GM23248 (cell line): ENCODE results near the gene MACF1. TPM values are rescaled to one million over a fixed set of nuclear protein-coding genes. Genes with fewer than 3 reads are reported as not detected.

Experiments
- DNase-seq: peaks from one replicate; pipeline ENCODE4 v3.0.0-alpha.2; 2015
- H2AFZ ChIP-seq: fragments of 200-600 bp; sonication (generic); 2 replicates; pipeline ENCODE4 v1.6.1; 2016; ENCODE audit warnings: antibody characterized with exemption
- H3F3A ChIP-seq: fragments of 200-600 bp; sonication (generic); 2 replicates; pipeline ENCODE4 v1.6.1; 2016; ENCODE audit warnings: mild to moderate bottlenecking, antibody characterized with exemption, mixed run types; ENCODE audit not compliant: insufficient read depth
- H3K27ac ChIP-seq: fragments of 200-600 bp; sonication (generic); 2 replicates; pipeline ENCODE4 v1.5.1; 2016; ENCODE audit warnings: mild to moderate bottlenecking
- H3K27me3 ChIP-seq: fragments of 200-600 bp; sonication (generic); replicated peaks from 2 replicates; pipeline ENCODE4 v1.6.1; 2016; ENCODE audit warnings: mild to moderate bottlenecking; ENCODE audit not compliant: insufficient read depth
- H3K36me3 ChIP-seq: fragments of 200-600 bp; sonication (generic); 2 replicates; pipeline ENCODE4 v1.6.1; 2016; ENCODE audit warnings: low read depth, mild to moderate bottlenecking
- H3K4me1 ChIP-seq: fragments of 200-600 bp; sonication (generic); 2 replicates; pipeline ENCODE4 v1.6.1; 2016; ENCODE audit warnings: mild to moderate bottlenecking; ENCODE audit not compliant: insufficient read depth
- H3K4me2 ChIP-seq: fragments of 200-600 bp; sonication (generic); one replicate; pipeline ENCODE4 v1.6.1; 2016; ENCODE audit warnings: mild to moderate bottlenecking; ENCODE audit not compliant: unreplicated experiment
- H3K4me3 ChIP-seq: fragments of 200-600 bp; sonication (generic); 2 replicates; pipeline ENCODE4 v1.5.1; 2016; ENCODE audit warnings: mild to moderate bottlenecking
- H3K79me2 ChIP-seq: fragments of 200-600 bp; sonication (generic); 2 replicates; pipeline ENCODE4 v1.6.1; 2016; ENCODE audit warnings: mild to moderate bottlenecking; ENCODE audit not compliant: insufficient read depth
- H3K9ac ChIP-seq: fragments of 200-600 bp; sonication (generic); 2 replicates; pipeline ENCODE4 v1.6.1; 2016; ENCODE audit warnings: mild to moderate bottlenecking
- H3K9me2 ChIP-seq: fragments of 200-600 bp; sonication (generic); 2 replicates; pipeline ENCODE4 v1.6.1; 2016; ENCODE audit warnings: mixed run types, mild to moderate bottlenecking, moderate library complexity; ENCODE audit not compliant: insufficient read depth
- H3K9me3 ChIP-seq: fragments of 200-600 bp; sonication (generic); one replicate; pipeline ENCODE4 v1.6.1; 2017; ENCODE audit warnings: low read depth
- H4K20me1 ChIP-seq: fragments of 200-600 bp; sonication (generic); 2 replicates; pipeline ENCODE4 v1.6.0; 2016; ENCODE audit not compliant: insufficient read depth
- EZH2 ChIP-seq: fragments of 200-600 bp; sonication (generic); IDR thresholded peaks from 2 replicates; pipeline ENCODE4 v1.6.1; 2018; ENCODE audit warnings: antibody characterized with exemption, mild to moderate bottlenecking; ENCODE audit not compliant: insufficient read depth, poor library complexity, severe bottlenecking
- EZH2phosphoT487 ChIP-seq: fragments of 200-600 bp; sonication (generic); IDR thresholded peaks from 2 replicates; pipeline ENCODE4 v1.6.1; 2018; ENCODE audit warnings: antibody characterized with exemption, moderate library complexity, mild to moderate bottlenecking, low read depth; ENCODE audit not compliant: insufficient read depth
- WGBS, 2 experiments: methylation state at CpG; one replicate each; pipeline ENCODE4 v1.1.6; 2015 to 2017; ENCODE audit warnings: low lambda C conversion rate in 2 of 2, low coverage in 1 of 2; ENCODE audit errors: missing lambda C conversion rate in 2 of 2; 5-methylcytosine and 5-hydroxymethylcytosine counted together
- in situ Hi-C: fragments of 300-500 bp; cut with MboI; formaldehyde crosslinking; loops from 2 replicates; pipeline ENCODE4 v1.15.0; 2020
- polyA plus RNA-seq: library from polyadenylated mRNA; unstranded; fragments of >200 nt; fragmentation: Nextera tagmentation; extraction: Ambion mirVana; gene quantifications from 2 replicates; pipeline ENCODE4 v1.2.1, GENCODE V29; 2016
- total RNA-seq: library from RNA; depleted of rRNA; stranded (reverse); fragments of >200 nt; shearing (Covaris generic); gene quantifications from 2 replicates; pipeline ENCODE4 v1.2.3, GENCODE V29; 2014

The MACF1 gene
- total and polyA plus RNA-seq, 2 experiments from 2014 or later: 55.1 to 177 TPM

- in situ Hi-C loops: no loop called here
- Histone ChIP-seq H3K27ac (no peak overlapping the region), H3K27me3 (no peaks in the 10 kb centered on the region), H2AFZ (no peak overlapping the region), H3K79me2 (no peaks in the 10 kb centered on the region), H3K4me1 (peaks cover 6% of the 10 kb centered on the region; the same call in 1 of the 2 replicates), H3K36me3 (peaks cover 56% of the 10 kb centered on the region), H3K9ac (no peak overlapping the region), H3K9me3 (no peaks in the 10 kb centered on the region), H4K20me1 (no peaks in the 10 kb centered on the region), H3F3A (peaks cover 18% of the 10 kb centered on the region), H3K4me3 (no peak overlapping the region), H3K4me2 (no peak overlapping the region), H3K9me2 (no peaks in the 10 kb centered on the region)
- WGBS, 2 experiments: 94 to 97% methylated on average over 5 of the region's 5 CpGs
- DNase-seq: no peak
- TF ChIP-seq EZH2 (no peak), EZH2phosphoT487 (no peak)
These were observed 273.8 kb downstream of the MACF1 start for GRCh38 chr1:39478126-39478915.

GRCh38 chr1:39481289-39481688 lies 276.8 kb downstream of the MACF1 start:
- H3K9me3 ChIP-seq: no peaks in the 10 kb centered on the region
- no peaks in the 10 kb centered on the region for H3K9me2 ChIP-seq
- peaks cover 74% of the 10 kb centered on the region for H3K36me3 ChIP-seq
- peaks cover 46% of the 10 kb centered on the region for H3F3A ChIP-seq
- no peak overlapping the region for H3K4me3 ChIP-seq
- H3K9ac ChIP-seq: no peak overlapping the region
- no peak overlapping the region for H2AFZ ChIP-seq
- no peaks in the 10 kb centered on the region for H3K27me3 ChIP-seq
- H3K4me1 ChIP-seq: peaks cover 6% of the 10 kb centered on the region; the same call in 1 of the 2 replicates
- TF ChIP-seq EZH2 (no peak), EZH2phosphoT487 (no peak)
- no peaks in the 10 kb centered on the region for H4K20me1 ChIP-seq
- no peak for DNase-seq
- WGBS, 2 experiments: 91% methylated on average over 6 of the region's 6 CpGs
- no peak overlapping the region for H3K27ac ChIP-seq
- H3K4me2 ChIP-seq: no peak overlapping the region
- H3K79me2 ChIP-seq: no peaks in the 10 kb centered on the region
- in situ Hi-C loops: no loop called here

- no peak overlapping the region for H2AFZ ChIP-seq
- H3K9me2 ChIP-seq: no peaks in the 10 kb centered on the region
- no peaks in the 10 kb centered on the region for H4K20me1 ChIP-seq
- H3F3A ChIP-seq: peaks cover 61% of the 10 kb centered on the region
- no peak for DNase-seq
- in situ Hi-C loops: no loop called here
- no peaks in the 10 kb centered on the region for H3K27me3 ChIP-seq
- 50 to 52% methylated on average over 1 of the region's 1 CpG for WGBS, 2 experiments
- no peak overlapping the region for H3K27ac ChIP-seq
- H3K4me2 ChIP-seq: no peak overlapping the region
- peaks cover 83% of the 10 kb centered on the region for H3K36me3 ChIP-seq
- H3K9ac ChIP-seq: no peak overlapping the region
- peaks cover 3% of the 10 kb centered on the region; the same call in 1 of the 2 replicates for H3K4me1 ChIP-seq
- H3K9me3 ChIP-seq: no peaks in the 10 kb centered on the region
- H3K4me3 ChIP-seq: no peak overlapping the region
- TF ChIP-seq EZH2 (no peak), EZH2phosphoT487 (no peak)
- no peaks in the 10 kb centered on the region for H3K79me2 ChIP-seq
These were observed 278.8 kb downstream of the MACF1 start for GRCh38 chr1:39483276-39483675.

- TF ChIP-seq EZH2 (no peak), EZH2phosphoT487 (no peak)
- H3F3A ChIP-seq: peaks cover 61% of the 10 kb centered on the region
- no peaks in the 10 kb centered on the region for H4K20me1 ChIP-seq
- no peaks in the 10 kb centered on the region for H3K9me3 ChIP-seq
- H2AFZ ChIP-seq: no peak overlapping the region
- peaks cover 75% of the 10 kb centered on the region for H3K36me3 ChIP-seq
- H3K4me3 ChIP-seq: no peak overlapping the region
- H3K9ac ChIP-seq: no peak overlapping the region
- in situ Hi-C loops: no loop called here
- H3K79me2 ChIP-seq: no peaks in the 10 kb centered on the region
- 96 to 99% methylated on average over 7 of the region's 7 CpGs for WGBS, 2 experiments
- H3K4me1 ChIP-seq: no peaks in the 10 kb centered on the region
- H3K27me3 ChIP-seq: no peaks in the 10 kb centered on the region
- H3K27ac ChIP-seq: no peak overlapping the region
- DNase-seq: no peak
- H3K4me2 ChIP-seq: no peak overlapping the region
- H3K9me2 ChIP-seq: no peaks in the 10 kb centered on the region
These were observed 280.1 kb downstream of the MACF1 start for GRCh38 chr1:39484564-39484963.
